HEK293 (cell line): ENCODE measurements around the gene MTHFSD.

Experiments used
- CTCF ChIA-PET: fragments of 350-600 bp; formaldehyde crosslinking; extraction: SDS; loops from one replicate; lab custom pipeline; 2021; ENCODE audit warnings: antibody characterized with exemption; lab: Yijun Ruan, JAX
- POLR2A ChIA-PET: fragments of 300-600 bp; formaldehyde crosslinking; extraction: SDS; loops from one replicate; lab custom pipeline; 2020; ENCODE audit warnings: antibody characterized with exemption, inconsistent platforms; lab: Yijun Ruan, JAX
- H3K27ac ChIP-seq: fragments of 200-500 bp; sonication (Bioruptor generic); 2 replicates; pipeline ENCODE4 v1.5.1; 2014; ENCODE audit warnings: low read depth, low read length, control low read depth, inconsistent platforms; ENCODE audit errors: extremely low read depth
- H3K36me3 ChIP-seq, 2 experiments: fragments of 200-500 bp in 1 of 2; sonication (Bioruptor generic) in 1 of 2; 1 replicate in 1 of 2; 2 replicates in 1 of 2; pipeline ENCODE4 v1.5.1; 2014 to 2017; ENCODE audit warnings: inconsistent platforms in 2 of 2, low read length in 2 of 2; ENCODE audit not compliant: control insufficient read depth in 2 of 2, insufficient read depth in 1 of 2
- H3K4me1 ChIP-seq: fragments of 200-500 bp; sonication (Bioruptor generic); 2 replicates; pipeline ENCODE4 v1.5.1; 2014; ENCODE audit warnings: mild to moderate bottlenecking, low read length, inconsistent platforms; ENCODE audit not compliant: control insufficient read depth, insufficient read depth
- H3K4me3 ChIP-seq: 2 replicates; pipeline ENCODE4 v1.5.1; 2011; ENCODE audit warnings: low read depth, mild to moderate bottlenecking, control low read depth, low read length, moderate library complexity
- H3K9me3 ChIP-seq: fragments of 200-500 bp; sonication (Bioruptor generic); 2 replicates; pipeline ENCODE4 v1.5.1; 2014; ENCODE audit warnings: low read depth, low read length, inconsistent platforms; ENCODE audit not compliant: control insufficient read depth, insufficient read depth
- BCL11B ChIP-seq: fragments of 450-650 bp; formaldehyde crosslinking; IDR thresholded peaks from 2 replicates; pipeline ENCODE4 v1.5.1; 2016; ENCODE audit warnings: low read depth, missing biosample characterization, missing genetic modification characterization
- EGR2 ChIP-seq: fragments of 450-650 bp; formaldehyde crosslinking; IDR thresholded peaks from 2 replicates; pipeline ENCODE4 v1.5.1; 2016; ENCODE audit warnings: low read depth, missing biosample characterization, missing genetic modification characterization
- HOXD13 ChIP-seq: sonication (generic); formaldehyde crosslinking; IDR thresholded peaks from 2 replicates; pipeline ENCODE4 v1.8.0; 2022; ENCODE audit warnings: missing genetic modification reagents, borderline replicate concordance
- IKZF3 ChIP-seq: fragments of 450-650 bp; IDR thresholded peaks from 2 replicates; pipeline ENCODE4 v1.5.0; 2018; ENCODE audit warnings: missing biosample characterization, mild to moderate bottlenecking, missing genetic modification characterization, moderate library complexity
- KLF1 ChIP-seq: fragments of 450-650 bp; formaldehyde crosslinking; IDR thresholded peaks from 2 replicates; pipeline ENCODE4 v1.5.1; 2016; ENCODE audit warnings: missing biosample characterization, missing genetic modification characterization
- KLF16 ChIP-seq: fragments of 450-650 bp; formaldehyde crosslinking; IDR thresholded peaks from 2 replicates; pipeline ENCODE4 v1.5.1; 2017; ENCODE audit warnings: missing biosample characterization, missing genetic modification characterization
- KLF9 ChIP-seq: fragments of 450-650 bp; formaldehyde crosslinking; IDR thresholded peaks from 2 replicates; pipeline ENCODE4 v1.5.1; 2016; ENCODE audit warnings: missing biosample characterization, missing genetic modification characterization, low read depth
- SALL2 ChIP-seq: fragments of 450-650 bp; formaldehyde crosslinking; IDR thresholded peaks from 2 replicates; pipeline ENCODE4 v1.5.0; 2017; ENCODE audit warnings: missing biosample characterization, mild to moderate bottlenecking, missing genetic modification characterization, borderline replicate concordance
- SP3 ChIP-seq: fragments of 450-650 bp; formaldehyde crosslinking; IDR thresholded peaks from 2 replicates; pipeline ENCODE4 v1.5.1; 2016; ENCODE audit warnings: missing biosample characterization, missing genetic modification characterization
- SP7 ChIP-seq: fragments of 450-650 bp; formaldehyde crosslinking; IDR thresholded peaks from 2 replicates; pipeline ENCODE4 v1.5.1; 2016; ENCODE audit warnings: missing biosample characterization, missing genetic modification characterization
- TCF7L2 ChIP-seq: IDR thresholded peaks from 2 replicates; pipeline ENCODE4 v1.6.1; 2011; ENCODE audit warnings: low read depth, mild to moderate bottlenecking, inconsistent platforms, low read length, moderate library complexity, borderline replicate concordance
- ZBTB1 ChIP-seq: fragments of 450-650 bp; formaldehyde crosslinking; IDR thresholded peaks from 2 replicates; pipeline ENCODE4 v1.5.1; 2016; ENCODE audit warnings: missing biosample characterization, missing genetic modification characterization
- ZBTB17 ChIP-seq: fragments of 450-650 bp; formaldehyde crosslinking; IDR thresholded peaks from 2 replicates; pipeline ENCODE4 v1.5.1; 2016; ENCODE audit warnings: missing biosample characterization, missing genetic modification characterization
- ZNF10 ChIP-seq: fragments of 450-650 bp; formaldehyde crosslinking; IDR thresholded peaks from 2 replicates; pipeline ENCODE4 v1.5.1; 2017; ENCODE audit warnings: missing biosample characterization, missing genetic modification characterization
- ZNF133 ChIP-seq: fragments of 450-650 bp; formaldehyde crosslinking; IDR thresholded peaks from 2 replicates; pipeline ENCODE4 v1.5.1; 2016; ENCODE audit warnings: missing biosample characterization, missing genetic modification characterization
- ZNF138 ChIP-seq: fragments of 450-650 bp; formaldehyde crosslinking; IDR thresholded peaks from 2 replicates; pipeline ENCODE4 v1.5.1; 2016; ENCODE audit warnings: missing biosample characterization, missing genetic modification characterization, borderline replicate concordance
- ZNF175 ChIP-seq: fragments of 450-650 bp; formaldehyde crosslinking; IDR thresholded peaks from 2 replicates; pipeline ENCODE4 v1.5.1; 2016; ENCODE audit warnings: missing biosample characterization, missing genetic modification characterization
- ZNF202 ChIP-seq: fragments of 450-650 bp; formaldehyde crosslinking; IDR thresholded peaks from 2 replicates; pipeline ENCODE4 v1.5.1; 2016; ENCODE audit warnings: missing biosample characterization, missing genetic modification characterization, borderline replicate concordance
- ZNF221 ChIP-seq: fragments of 450-650 bp; formaldehyde crosslinking; IDR thresholded peaks from 2 replicates; pipeline ENCODE4 v1.5.1; 2017; ENCODE audit warnings: missing biosample characterization, missing genetic modification characterization, borderline replicate concordance
- ZNF324 ChIP-seq: fragments of 450-650 bp; formaldehyde crosslinking; IDR thresholded peaks from 2 replicates; pipeline ENCODE4 v1.5.1; 2016; ENCODE audit warnings: missing biosample characterization, missing genetic modification characterization
- ZNF366 ChIP-seq: fragments of 450-650 bp; formaldehyde crosslinking; conservative IDR thresholded peaks from 2 replicates; pipeline ENCODE4 v1.5.1; 2016; ENCODE audit warnings: missing biosample characterization, missing genetic modification characterization
- ZNF488 ChIP-seq: fragments of 450-650 bp; formaldehyde crosslinking; IDR thresholded peaks from 2 replicates; pipeline ENCODE4 v1.5.1; 2016; ENCODE audit warnings: missing biosample characterization, missing genetic modification characterization
- ZNF561 ChIP-seq: fragments of 450-650 bp; IDR thresholded peaks from 2 replicates; pipeline ENCODE4 v1.5.1; 2018; ENCODE audit warnings: missing biosample characterization, missing genetic modification characterization, borderline replicate concordance
- ZNF701 ChIP-seq: fragments of 450-650 bp; formaldehyde crosslinking; IDR thresholded peaks from 2 replicates; pipeline ENCODE4 v1.5.1; 2016; ENCODE audit warnings: missing biosample characterization, missing genetic modification characterization
- ZNF776 ChIP-seq: fragments of 450-650 bp; formaldehyde crosslinking; IDR thresholded peaks from 2 replicates; pipeline ENCODE4 v1.5.0; 2017; ENCODE audit warnings: missing biosample characterization, missing genetic modification characterization, borderline replicate concordance
- ZNF777 ChIP-seq: fragments of 450-650 bp; formaldehyde crosslinking; IDR thresholded peaks from 2 replicates; pipeline ENCODE4 v1.5.1; 2017; ENCODE audit warnings: missing biosample characterization, missing genetic modification characterization, borderline replicate concordance
- TF ChIP-seq, protein P1 (sequence below): fragments of 450-650 bp; formaldehyde crosslinking; IDR thresholded peaks from 2 replicates; pipeline ENCODE4 v1.5.1; 2016; ENCODE audit warnings: missing biosample characterization, missing genetic modification characterization
- TF ChIP-seq, protein P2 (sequence below): fragments of 450-650 bp; formaldehyde crosslinking; IDR thresholded peaks from 2 replicates; pipeline ENCODE4 v1.5.1; 2016; ENCODE audit warnings: missing biosample characterization, missing genetic modification characterization
- TF ChIP-seq, protein P3 (sequence below): IDR thresholded peaks from 2 replicates; pipeline ENCODE4 v1.6.1; 2011; ENCODE audit warnings: mild to moderate bottlenecking, low read depth, low read length, borderline replicate concordance
- TF ChIP-seq, protein P4 (sequence below): fragments of 450-650 bp; formaldehyde crosslinking; IDR thresholded peaks from 2 replicates; pipeline ENCODE4 v1.5.1; 2017; ENCODE audit warnings: missing biosample characterization, missing genetic modification characterization

The MTHFSD gene

DNA sequence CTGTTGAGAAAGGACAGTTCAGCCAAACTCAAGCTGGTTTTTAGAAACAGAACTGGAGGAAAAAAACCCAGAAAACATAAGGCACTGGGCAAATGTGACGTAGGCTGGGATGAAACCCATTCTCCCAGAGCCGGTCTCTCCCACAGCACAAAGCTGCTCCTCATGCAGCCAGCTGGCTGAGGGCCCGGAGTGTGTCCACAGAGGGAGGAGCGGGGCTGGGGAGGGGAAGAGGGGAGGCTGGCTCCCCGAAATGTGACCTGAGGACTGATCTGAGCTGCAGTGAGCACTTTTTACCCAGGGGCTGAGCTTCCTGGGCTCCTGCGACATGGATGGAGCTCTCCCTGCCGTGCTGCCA is 23.9 kb downstream of the MTHFSD start:
- no peak overlapping the region for H3K27ac ChIP-seq
- TF ChIP-seq ZNF324 (tag by site-specific recombination) = no peak
- no peak for TF ChIP-seq ZNF175 (tag by site-specific recombination)
- no peak for TF ChIP-seq ZNF777 (tag by site-specific recombination)
- TF ChIP-seq SALL2 (tag by site-specific recombination) = no peak
- TF ChIP-seq ZNF776 = no peak
- no peak for TF ChIP-seq SP3
- TF ChIP-seq, protein P1, sequence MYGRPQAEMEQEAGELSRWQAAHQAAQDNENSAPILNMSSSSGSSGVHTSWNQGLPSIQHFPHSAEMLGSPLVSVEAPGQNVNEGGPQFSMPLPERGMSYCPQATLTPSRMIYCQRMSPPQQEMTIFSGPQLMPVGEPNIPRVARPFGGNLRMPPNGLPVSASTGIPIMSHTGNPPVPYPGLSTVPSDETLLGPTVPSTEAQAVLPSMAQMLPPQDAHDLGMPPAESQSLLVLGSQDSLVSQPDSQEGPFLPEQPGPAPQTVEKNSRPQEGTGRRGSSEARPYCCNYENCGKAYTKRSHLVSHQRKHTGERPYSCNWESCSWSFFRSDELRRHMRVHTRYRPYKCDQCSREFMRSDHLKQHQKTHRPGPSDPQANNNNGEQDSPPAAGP (tag by site-specific recombination) = no peak
- TF ChIP-seq, protein P2, sequence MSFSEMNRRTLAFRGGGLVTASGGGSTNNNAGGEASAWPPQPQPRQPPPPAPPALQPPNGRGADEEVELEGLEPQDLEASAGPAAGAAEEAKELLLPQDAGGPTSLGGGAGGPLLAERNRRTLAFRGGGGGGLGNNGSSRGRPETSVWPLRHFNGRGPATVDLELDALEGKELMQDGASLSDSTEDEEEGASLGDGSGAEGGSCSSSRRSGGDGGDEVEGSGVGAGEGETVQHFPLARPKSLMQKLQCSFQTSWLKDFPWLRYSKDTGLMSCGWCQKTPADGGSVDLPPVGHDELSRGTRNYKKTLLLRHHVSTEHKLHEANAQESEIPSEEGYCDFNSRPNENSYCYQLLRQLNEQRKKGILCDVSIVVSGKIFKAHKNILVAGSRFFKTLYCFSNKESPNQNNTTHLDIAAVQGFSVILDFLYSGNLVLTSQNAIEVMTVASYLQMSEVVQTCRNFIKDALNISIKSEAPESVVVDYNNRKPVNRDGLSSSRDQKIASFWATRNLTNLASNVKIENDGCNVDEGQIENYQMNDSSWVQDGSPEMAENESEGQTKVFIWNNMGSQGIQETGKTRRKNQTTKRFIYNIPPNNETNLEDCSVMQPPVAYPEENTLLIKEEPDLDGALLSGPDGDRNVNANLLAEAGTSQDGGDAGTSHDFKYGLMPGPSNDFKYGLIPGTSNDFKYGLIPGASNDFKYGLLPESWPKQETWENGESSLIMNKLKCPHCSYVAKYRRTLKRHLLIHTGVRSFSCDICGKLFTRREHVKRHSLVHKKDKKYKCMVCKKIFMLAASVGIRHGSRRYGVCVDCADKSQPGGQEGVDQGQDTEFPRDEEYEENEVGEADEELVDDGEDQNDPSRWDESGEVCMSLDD (tag by site-specific recombination) = no peak
- TF ChIP-seq ZNF488 (tag by site-specific recombination) = no peak
- TF ChIP-seq SP7 (tag by site-specific recombination) = no peak
- no peak for TF ChIP-seq ZNF138 (tag by site-specific recombination)
- no peak for TF ChIP-seq ZBTB17
- TF ChIP-seq TCF7L2 = no peak
- TF ChIP-seq KLF16 (tag by site-specific recombination) = no peak
- TF ChIP-seq ZNF366 = no peak
- no peak for TF ChIP-seq ZNF701 (tag by site-specific recombination)
- TF ChIP-seq HOXD13 (CRISPR knock-in tag) = no peak
- TF ChIP-seq ZNF561 = no peak
- TF ChIP-seq KLF9 = no peak
- TF ChIP-seq, all 188 proteins: peak for 0
- Histone ChIP-seq H3K36me3 (peaks cover 0 to 17% of the 10 kb centered on the region in 2 experiments; a peak in 2 of 3 replicates), H3K9me3 (no peaks in the 10 kb centered on the region), H3K4me3 (no peak overlapping the region), H3K4me1 (no peaks in the 10 kb centered on the region)
- CTCF ChIA-PET = interaction anchor here (0.6 to 1.3 kb wide), 2 partner anchors 11 to 54 kb away, joined by 4 to 7 read pairs; no protein-coding TSS in a partner anchor
- POLR2A ChIA-PET = no interaction called here

GRCh38 chr16:86530251-86531190 is 24.5 kb downstream of the MTHFSD start:
- H3K4me1 ChIP-seq = no peaks in the 10 kb centered on the region
- no peak overlapping the region for H3K4me3 ChIP-seq
- no peak overlapping the region for H3K27ac ChIP-seq
- peaks cover 0 to 13% of the 10 kb centered on the region in 2 experiments; a peak in 1 of 3 replicates for H3K36me3 ChIP-seq
- ChIA-PET POLR2A (no interaction called here), CTCF (interaction anchor here (0.6 to 1.3 kb wide), 3 partner anchors 10 to 710 kb away, joined by 4 to 7 read pairs (median 4); no protein-coding TSS in a partner anchor)
- H3K9me3 ChIP-seq = no peaks in the 10 kb centered on the region
- no peak for TF ChIP-seq ZNF10 (tag by site-specific recombination)
- no peak for TF ChIP-seq ZNF133
- TF ChIP-seq KLF1 = no peak
- no peak for TF ChIP-seq BCL11B (tag by site-specific recombination)
- TF ChIP-seq IKZF3 (tag by site-specific recombination) = no peak
- TF ChIP-seq, protein P3, sequence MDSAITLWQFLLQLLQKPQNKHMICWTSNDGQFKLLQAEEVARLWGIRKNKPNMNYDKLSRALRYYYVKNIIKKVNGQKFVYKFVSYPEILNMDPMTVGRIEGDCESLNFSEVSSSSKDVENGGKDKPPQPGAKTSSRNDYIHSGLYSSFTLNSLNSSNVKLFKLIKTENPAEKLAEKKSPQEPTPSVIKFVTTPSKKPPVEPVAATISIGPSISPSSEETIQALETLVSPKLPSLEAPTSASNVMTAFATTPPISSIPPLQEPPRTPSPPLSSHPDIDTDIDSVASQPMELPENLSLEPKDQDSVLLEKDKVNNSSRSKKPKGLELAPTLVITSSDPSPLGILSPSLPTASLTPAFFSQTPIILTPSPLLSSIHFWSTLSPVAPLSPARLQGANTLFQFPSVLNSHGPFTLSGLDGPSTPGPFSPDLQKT = no peak
- TF ChIP-seq, protein P4, sequence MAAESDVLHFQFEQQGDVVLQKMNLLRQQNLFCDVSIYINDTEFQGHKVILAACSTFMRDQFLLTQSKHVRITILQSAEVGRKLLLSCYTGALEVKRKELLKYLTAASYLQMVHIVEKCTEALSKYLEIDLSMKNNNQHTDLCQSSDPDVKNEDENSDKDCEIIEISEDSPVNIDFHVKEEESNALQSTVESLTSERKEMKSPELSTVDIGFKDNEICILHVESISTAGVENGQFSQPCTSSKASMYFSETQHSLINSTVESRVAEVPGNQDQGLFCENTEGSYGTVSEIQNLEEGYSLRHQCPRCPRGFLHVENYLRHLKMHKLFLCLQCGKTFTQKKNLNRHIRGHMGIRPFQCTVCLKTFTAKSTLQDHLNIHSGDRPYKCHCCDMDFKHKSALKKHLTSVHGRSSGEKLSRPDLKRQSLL (tag by site-specific recombination) = no peak
- no peak for TF ChIP-seq EGR2 (tag by site-specific recombination)
- no peak for TF ChIP-seq ZNF221 (tag by site-specific recombination)
- TF ChIP-seq ZNF202 (tag by site-specific recombination) = no peak
- no peak for TF ChIP-seq ZBTB1 (tag by site-specific recombination)
